Amniotic stem cell (primary cell): ENCODE data around the gene DZIP1.

Experiments used
- DNase-seq: peaks from one replicate; lab custom pipeline; 2025; lab: John Stamatoyannopoulos, UW

Gene DZIP1

GRCh38 chr13:95643936-95644598, 439 bp downstream of the DZIP1 start:
- no peak for DNase-seq

DNA sequence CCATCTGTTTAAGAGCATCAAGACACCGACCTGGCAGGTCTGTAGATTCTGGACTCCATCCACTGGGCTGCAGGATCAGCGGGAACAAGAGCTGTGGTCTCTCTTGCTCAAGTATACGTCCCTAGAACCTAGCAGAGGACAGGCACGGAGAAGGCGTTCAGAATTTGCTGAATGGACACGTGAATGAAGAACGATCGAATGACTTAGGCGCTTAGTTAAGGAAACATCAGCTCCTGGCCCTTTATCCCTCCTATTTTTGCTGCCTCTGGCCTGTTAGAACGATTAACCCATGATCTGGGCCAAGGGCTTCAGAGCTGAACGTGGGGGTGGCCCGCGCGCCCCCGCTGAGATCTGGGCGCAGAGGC, 953 bp downstream of the DZIP1 start:
- DNase-seq, result no peak

GRCh38 chr13:95642999-95643398, 1.5 kb downstream of the DZIP1 start:
- no peak for DNase-seq

- DNase-seq, result peak; percentile 11
Measured at GRCh38 chr13:95642028-95642621, 2.4 kb downstream of the DZIP1 start.

GRCh38 chr13:95641291-95642027, 3.0 kb downstream of the DZIP1 start:
- DNase-seq, result no peak

- DNase-seq, result no peak
Measured at GRCh38 chr13:95636853-95637252, 7.7 kb downstream of the DZIP1 start.

GRCh38 chr13:95630593-95630992, 13.9 kb downstream of the DZIP1 start:
- DNase-seq, result no peak

GRCh38 chr13:95629071-95629470, 15.4 kb downstream of the DZIP1 start:
- no peak for DNase-seq

DNA sequence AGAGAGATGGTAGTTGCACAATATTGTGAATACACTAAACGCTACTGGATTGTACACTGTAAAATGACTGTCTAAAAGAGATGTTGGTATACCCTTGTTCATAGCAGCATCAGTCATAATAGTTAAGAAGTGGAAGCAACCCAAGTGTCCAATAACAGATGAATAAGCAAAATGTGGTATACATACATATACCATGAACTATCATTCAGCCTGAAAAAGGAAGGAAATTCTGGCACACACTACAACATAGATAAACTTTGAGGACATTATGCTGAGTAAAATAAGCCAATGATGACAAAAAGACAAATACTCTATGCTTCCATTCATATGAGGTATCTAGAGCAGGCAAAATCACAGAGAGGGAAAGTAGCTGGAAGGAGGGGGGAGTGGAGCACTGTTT, 16.0 kb downstream of the DZIP1 start:
- DNase-seq, result no peak

GRCh38 chr13:95627590-95627989, 16.9 kb downstream of the DZIP1 start:
- peak; percentile 13 for DNase-seq

GRCh38 chr13:95626768-95627167, 17.7 kb downstream of the DZIP1 start:
- no peak for DNase-seq

- no peak for DNase-seq
Measured at GRCh38 chr13:95624020-95624419, 20.5 kb downstream of the DZIP1 start.

GRCh38 chr13:95623141-95623540, 21.4 kb downstream of the DZIP1 start:
- no peak for DNase-seq

DNA sequence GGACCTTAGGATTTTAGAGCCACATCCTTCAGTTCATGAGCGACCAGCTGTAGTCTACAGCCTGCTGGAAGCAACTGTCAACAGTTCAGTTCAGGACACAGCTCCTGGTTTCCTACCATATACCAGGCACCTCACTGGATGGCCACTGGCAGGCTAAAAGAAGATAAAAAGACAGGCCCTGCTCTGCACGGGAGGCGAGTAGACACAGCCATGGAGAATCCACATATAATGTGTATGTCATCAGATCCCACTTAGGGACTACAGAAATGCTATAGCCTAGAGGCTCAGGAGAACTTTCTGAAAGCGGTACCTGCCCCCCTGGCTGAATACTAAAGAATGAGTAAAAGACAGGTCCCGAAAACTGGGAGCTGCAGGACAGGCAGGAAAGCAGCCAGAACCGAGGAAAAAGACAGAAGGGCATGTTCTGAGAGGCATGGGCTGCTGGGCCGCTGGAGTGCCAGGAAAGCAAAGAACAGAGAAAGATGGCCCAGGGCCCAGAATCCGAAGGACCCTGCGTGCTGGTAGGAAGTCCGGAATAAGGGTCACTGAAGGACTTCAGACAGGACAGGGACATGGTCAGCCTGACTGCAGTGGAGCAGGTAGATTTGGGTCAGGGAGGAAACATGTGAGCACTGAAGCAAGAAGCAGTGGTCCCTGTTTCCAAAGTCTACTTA, 23.5 kb downstream of the DZIP1 start:
- no peak for DNase-seq

DNA sequence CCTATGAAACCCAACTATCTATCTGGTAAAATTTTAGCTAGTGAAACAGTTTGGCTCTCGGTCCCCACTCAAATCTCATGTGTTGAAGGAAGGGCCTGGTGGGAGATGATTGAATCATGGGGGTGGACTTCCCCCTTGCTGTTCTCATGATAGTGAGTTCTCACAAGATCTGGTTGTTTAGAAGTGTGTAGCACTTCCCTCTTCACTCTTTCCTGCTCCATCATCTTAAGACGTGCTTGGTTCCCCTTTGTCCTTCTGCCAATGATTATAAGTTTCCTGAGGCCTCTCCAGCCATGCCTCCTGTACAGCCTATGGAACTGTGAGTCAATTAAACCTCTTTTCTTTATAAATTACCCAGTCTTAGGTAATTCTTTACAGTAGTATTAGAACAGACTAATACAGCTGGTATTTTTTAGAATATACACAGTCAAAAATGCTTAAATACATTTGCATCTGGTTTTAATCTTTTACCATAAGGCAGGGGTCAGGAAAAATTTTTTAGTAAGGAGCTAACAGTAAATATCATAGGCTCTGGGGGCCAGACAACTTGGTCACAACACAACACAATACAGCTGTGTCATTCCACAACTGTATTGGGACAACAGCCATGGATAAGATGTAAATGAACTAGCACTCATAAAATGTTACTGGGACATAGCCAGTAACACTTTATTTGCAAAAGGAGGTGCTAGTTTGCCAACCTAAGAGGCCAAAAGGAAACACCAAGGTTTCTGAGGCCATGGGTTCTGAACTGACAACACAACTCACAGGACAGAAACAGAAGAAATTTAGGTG, 24.3 kb downstream of the DZIP1 start:
- DNase-seq, result no peak

GRCh38 chr13:95615539-95615938, 29.0 kb downstream of the DZIP1 start:
- no peak for DNase-seq

DNA sequence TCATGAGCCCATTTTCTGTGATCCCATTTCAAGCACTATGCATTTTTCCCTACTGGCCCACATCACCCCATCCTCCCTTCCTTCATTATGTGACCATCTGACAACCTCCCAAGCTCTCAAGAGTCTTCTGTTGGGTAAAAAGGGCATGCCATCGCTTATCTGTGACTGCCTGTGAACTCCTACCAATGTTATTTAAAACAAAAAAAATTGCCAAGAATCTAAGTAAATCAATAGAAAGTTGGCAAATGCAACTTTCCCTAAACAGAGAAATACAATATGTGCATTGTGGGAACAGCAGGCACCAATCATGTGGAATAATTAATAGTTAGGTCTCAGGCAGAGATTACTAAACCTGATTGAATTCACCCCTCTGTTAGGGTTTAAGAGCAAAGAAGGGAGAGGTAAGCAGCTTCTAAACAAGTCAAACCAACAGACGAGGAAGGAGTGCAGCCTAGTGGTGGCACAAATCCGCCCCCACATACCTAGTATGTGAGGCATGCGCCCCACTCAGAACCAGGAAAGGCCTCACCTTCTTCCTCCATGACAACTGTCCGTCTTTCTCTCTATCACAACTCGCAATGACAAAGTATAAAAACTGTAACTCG, 29.8 kb downstream of the DZIP1 start:
- DNase-seq, result no peak

DNA sequence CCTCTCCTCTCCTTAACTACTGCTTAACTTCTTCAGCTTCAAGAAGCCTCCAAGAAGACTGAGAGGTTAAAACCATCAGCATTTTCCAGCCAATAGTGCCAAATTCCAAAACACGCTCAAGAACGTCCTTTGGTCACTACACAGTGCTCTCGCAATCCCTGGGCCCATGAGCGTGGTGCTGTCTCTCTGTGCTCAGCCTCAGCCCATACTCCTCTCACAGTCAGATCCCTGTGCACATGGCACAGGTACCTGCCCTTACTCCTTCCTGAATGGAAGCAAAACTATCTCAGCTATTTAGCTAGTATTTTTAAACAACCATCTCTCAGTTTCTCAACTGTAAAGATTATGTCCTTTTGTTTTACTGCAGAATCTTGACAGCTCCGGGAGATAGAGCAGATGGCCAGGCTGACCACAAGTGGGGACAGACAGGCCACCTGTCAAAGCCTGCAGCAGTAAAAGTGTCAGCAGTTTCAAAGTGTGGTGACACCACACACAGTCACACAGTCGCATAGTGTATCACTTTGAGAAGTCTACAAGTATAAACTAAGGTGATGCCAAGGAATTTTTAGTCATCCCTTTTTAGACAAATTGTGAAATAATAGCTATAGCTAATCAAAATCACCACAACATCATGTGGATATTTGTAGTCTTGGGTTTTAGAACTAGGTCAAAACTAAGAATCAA, 35.7 kb downstream of the DZIP1 start:
- DNase-seq, result no peak

- peak; percentile 1 for DNase-seq
Measured at GRCh38 chr13:95607366-95607765, 37.1 kb downstream of the DZIP1 start.

GRCh38 chr13:95605448-95606125, 38.9 kb downstream of the DZIP1 start:
- DNase-seq, result no peak

- no peak for DNase-seq
Measured at GRCh38 chr13:95604556-95604915, 40.0 kb downstream of the DZIP1 start.
